Limb (tissue), 2 donors: ENCODE results near the gene FBLN2.

Source experiments
- DNase-seq, 2 donors: peaks; one replicate each; pipeline ENCODE4 v3.0.0-alpha.2; 2016; ENCODE audit errors: extremely low spot score in 2 of 2

The FBLN2 gene

DNA sequence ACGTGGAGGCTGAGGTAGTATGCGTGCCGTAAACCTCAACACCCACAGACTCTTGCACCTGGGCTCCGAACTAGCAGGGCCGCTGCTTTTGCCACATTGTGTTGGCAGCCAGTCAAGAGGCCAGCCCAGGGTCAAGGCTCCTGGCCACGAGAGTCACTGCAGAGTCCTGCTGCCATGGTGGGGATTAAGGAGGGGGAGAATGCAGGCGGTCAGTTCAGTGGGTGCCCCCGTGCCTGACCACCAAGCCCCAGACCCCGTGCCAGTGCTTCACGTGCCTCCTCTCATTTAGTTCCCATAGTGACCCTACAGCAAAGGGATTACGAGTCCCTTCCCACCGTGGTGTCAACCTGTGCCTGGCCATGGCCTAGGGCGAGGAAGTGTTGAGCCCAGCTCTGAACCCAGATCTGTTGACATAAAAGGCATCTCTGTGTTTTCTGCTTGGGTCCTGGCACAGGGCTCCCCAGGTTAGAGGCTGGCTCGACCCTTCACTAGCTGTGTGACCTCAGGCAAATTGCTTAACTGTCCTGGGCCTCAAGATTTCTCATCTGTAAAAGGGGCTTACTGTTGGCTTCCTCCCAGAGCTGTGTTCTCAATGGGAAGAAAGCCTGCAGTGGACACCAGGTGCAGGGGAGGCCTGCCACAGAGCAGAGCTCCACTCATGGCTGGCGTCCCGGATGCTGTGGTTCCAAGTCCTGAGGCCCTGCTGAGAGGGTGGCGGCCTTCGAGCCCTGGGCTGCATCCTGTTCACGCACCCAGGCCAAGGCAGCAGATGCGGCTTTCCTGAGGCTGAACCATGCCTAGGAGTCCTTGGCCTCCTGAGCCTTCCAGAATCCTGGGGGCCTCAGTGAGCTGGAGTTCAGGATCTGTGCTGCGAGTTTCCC, 32.8 kb downstream of the FBLN2 start:
- no peak for DNase-seq

DNA sequence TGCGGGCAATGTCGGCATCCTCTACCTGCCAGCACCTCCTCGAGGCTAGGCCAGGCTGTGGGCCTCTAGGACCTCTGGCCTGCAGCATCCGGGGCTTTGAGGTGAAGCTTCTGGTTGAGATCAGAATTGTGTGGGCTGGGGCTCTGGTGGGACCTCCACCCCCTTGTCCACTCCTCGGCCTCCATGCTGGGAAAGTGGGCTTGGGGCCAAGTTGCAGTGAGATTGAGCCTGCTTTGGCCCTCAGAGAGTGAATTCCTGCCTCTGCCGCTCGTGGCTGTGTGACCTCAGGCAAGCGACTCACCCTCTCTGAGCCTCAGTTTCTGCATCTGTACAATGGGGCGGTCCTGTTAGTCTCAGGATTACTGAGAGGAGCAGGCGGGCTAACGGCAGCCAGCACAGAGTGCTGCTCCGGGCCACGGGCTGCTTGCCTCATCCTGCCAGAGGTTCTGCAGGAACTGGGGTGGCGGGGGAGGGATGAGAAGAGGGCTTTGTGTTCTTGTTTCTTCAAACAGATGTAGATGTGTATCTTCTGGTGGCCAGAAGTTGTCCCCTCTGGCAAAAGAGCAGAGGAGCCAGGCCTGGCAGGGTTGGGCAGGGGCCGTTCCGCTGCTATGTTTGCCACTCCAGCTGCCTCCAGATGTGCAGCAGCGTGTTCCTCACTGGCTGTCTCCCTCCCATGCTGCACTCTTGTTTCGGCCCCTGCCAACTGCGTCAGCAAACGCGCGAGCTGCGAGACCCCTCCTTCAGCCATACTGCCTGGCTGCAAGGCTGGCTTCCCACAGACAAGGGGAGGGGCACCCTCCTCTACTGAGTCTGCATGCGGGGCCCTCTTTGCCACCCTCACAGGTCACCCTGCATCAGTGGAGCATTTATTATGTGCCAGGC, 33.7 kb downstream of the FBLN2 start:
- DNase-seq, result no peak

DNA sequence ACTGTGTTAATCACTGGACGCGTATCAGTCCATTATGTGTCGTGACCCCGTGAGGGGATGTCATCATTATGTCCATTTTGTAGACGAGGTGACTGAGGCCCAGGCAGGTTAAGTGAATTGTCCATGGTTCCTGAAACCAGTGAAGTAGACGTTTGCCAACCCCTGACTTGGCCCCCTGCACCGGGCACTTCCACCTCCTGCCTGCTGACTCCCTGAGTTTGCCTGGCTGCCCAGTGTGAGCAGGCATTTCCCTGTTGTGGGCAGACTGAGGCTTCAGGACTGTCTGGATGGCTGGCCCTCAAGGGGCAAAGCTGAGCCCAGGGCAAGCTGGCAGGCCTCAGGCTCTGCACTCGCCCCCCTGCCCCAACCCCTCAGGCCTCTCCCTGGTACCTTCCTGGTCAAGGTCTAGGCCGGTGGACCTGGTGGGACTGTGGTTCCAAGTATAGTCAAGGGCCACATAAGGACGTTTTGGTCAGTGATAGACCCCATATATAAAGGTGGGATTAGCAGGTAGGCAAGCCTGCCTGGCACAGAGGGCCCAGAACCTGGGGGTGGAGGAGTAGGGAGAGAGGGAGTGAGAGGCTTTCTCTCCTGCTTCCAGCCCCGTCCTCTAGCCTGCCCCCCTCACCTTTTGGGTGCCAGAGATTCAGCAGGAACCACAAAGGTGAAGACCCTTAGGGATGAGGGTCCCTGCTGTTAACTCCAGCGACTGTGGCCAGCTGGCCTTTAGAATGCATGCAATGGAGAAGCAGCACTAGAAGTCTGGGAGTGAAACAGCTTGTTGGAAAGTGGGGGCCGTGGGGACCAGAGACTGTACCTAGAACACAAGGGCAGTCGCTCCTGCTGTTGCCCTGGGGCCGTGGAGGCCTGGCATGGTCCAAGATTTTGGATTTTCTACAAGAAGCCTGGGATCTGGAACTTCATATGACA, 34.6 kb downstream of the FBLN2 start:
- no peak for DNase-seq

DNA sequence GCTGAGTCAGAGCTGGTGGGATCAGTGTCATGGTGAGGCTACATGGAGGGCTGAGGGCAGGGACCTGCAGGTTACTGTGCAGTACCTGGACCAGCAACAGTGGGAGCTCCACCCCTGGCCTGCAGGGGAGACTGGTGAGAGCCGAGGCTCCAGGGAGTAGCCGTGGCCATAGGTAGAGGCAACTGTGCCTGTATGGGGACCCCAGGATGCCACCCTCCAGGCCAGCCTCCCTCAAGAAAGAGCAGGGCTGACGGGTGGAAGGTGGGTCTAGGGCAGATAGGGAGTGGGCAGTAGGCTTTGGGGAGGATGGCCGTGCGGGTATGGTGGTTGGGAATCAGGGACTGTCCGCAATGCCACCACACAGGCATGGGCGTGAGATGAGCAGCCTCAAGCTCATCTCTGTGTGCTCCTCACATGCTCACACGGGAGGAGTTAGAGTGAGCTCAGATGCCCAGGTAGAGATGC, 35.5 kb downstream of the FBLN2 start:
- DNase-seq, result no peak

DNA sequence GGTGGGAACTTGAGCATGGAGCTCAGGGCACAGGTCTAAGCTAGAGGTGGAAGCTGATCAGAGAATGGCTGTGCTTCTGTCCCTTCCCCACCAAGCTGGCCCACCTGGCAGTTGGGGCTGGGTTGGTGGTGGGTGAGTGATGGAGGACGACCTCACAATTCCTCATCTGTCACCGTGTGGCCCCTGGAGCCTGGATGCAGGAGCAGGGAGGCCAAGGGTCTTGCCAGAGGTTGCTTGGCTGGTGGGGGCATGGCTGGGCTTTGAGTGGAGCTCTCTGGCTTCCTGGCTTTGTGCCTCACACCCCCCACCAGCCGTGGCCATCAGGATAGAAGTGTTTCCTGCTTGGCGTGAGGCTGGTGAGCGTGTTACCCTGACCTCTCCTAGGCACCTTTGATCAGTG, 36.0 kb downstream of the FBLN2 start:
- DNase-seq, result no peak

DNA sequence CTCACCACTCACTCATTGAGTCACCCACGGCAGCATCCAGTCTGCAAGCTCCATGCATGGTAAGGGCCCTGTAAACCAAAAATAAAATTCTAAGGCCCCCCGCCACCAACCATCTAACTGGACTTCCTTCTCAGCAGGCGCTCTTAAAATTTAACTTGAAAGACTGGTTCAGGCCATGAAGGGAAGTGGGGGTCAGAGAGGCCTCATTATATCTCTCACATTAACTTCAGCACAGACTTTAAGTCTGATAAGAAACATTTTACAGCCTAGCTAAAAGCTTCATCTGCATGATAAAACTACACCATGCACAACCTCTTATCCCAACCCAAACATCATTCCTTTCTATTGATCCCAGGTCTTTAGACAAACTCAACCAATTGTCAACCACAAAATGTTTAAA, 38.5 kb downstream of the FBLN2 start:
- no peak for DNase-seq

DNA sequence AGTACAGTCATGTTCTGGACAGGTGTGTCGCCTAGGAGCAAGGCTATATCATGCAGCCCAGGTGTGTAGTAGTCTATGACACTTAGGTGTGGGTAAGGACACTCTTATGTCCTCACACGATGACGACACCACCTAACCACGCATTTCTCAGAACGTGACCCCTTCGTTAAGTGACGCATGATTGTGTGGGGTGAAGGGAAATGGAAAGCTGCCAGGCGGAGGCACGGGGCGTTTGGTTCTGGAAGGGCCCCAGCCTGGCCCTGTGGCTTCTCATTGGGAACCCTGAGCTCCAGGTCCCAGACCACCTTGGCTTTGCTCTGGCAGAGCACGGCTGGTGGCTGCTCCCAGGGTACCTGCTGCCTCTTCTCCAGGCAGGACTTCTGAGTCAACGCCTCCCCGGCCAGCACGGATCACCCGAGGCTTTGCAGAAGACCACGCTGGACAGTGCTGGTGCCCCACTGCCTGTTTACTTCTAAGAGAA, 39.3 kb downstream of the FBLN2 start:
- peak in 1 of 2 donors; percentile 20 for DNase-seq

DNA sequence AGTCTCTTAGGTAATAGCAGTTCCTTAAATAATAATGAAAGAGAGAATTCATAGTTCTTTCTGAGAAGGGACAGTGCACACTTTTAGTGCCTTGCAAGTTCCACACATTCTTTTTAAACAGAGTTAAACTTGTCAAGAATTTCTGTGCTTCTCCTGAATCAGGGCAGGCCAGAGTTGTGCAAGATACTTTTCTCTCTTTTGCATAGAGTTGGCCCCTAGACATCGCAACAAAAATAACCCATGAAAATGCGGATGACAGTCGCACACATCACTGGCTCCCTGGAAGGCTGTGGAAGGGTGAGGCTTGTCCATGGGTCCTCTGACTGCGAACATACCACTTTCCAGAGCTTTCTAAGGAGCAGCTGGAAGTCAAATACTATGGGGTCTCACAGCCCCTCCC, 40.1 kb downstream of the FBLN2 start:
- DNase-seq, result no peak

DNA sequence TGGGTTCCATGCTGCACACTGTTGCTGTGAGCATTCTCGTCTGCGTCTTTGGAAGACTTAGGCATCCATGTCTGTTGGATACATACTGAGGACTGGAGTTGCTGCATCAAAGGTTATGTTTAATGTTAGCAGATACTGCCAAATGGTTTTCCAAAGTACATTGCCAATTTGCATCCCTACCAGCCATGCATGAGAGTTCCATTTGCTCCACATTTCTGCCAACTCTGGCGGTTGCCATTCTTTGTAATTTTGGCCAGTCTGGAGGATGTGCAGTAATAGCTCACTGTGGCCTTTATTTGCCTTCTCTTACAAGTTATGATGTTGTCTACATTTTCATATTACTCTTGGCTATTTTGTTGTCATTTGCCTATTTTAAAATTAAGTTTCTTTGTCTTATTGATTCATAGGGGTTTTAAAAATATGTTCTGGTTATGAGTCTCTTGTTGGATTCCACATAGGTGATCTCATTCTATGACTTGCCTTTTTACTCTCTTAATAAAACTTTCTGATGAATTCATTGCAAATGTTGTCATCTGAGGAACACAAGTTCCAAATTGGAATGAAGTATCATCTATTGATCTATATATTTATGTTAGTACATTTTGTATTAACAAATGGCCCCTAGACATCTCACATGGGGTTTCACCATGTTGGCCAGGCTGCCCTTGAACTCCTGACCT, 42.1 kb downstream of the FBLN2 start:
- DNase-seq, result no peak

DNA sequence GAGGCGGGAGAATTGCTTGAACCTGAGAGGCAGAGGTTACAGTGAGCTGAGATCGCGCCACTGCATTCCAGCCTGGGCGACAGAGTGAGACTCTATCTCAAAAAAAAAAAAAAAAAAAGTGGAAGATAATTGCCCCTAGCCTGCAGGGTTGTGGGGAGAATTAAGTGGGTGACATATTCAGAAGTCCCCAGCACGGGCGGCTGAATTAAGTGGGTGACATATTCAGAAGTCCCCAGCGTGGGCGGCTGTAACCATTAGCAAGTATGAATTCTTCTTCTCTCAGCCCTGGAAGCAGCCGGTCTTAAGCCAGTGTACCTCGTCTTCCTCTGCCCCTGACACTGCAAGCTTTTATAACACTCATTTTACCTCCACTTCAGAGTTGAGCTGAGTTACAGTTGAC, 44.7 kb downstream of the FBLN2 start:
- DNase-seq, result no peak

DNA sequence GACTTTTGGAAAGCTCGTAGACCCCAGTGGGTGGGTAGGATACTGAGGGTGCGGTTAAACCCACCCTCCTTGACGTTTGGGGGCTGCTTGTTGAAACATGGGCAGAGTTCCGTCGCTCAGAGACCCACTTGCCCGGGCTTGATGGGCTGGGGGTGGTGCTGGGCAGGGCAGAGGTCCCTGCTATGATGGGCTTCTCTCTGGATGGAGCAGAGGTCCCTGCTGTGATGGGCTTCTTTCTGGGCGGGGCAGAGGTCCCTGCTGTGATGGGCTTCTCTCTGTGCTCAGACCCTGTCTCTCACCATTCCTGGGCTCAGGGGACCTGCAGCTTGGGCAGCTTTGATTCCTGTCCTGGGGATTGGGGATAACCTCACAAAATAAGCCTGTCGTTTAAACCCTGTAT, 45.2 kb downstream of the FBLN2 start:
- no peak for DNase-seq

DNA sequence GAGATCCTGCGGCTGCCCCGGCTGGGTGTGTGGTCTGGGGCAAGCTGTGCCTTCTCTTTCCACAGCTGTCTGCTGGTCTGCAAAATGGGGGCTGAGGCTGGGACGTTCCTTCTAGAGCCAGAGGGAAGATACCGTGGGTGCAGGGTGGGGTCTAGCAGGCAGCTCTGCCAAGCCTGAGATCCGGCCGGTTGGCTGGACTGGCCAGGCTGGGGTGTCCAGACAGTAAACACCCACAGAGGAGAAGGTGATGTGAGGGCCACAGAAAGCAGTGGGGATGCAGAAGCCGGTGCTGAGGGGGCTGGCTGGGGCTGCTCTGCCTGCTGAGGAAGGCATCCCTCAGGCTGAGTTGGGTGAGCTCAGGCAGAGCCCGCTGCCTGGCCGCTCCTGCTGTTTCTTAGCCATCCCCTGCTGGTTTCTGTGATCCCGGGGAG, 46.1 kb downstream of the FBLN2 start:
- no peak for DNase-seq

DNA sequence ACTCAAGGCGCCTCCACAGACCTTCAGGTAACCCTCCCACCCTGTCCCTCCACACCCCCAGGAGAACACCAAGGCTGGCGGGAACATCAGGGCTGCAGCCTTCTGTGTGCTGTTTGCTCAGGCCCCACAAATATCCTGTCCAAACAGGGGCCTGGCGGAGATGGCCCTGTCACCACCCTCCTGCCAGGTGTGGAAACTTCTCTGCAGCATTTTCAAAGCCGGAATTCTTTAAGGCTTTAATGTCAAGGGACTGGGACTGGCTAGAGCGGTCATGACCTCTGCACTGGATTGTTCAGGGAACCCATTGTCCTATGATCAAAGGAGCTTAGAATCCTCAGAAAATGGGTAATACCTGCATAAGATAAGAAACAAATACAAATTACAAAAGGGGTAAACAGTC, 46.6 kb downstream of the FBLN2 start:
- DNase-seq, result no peak

DNA sequence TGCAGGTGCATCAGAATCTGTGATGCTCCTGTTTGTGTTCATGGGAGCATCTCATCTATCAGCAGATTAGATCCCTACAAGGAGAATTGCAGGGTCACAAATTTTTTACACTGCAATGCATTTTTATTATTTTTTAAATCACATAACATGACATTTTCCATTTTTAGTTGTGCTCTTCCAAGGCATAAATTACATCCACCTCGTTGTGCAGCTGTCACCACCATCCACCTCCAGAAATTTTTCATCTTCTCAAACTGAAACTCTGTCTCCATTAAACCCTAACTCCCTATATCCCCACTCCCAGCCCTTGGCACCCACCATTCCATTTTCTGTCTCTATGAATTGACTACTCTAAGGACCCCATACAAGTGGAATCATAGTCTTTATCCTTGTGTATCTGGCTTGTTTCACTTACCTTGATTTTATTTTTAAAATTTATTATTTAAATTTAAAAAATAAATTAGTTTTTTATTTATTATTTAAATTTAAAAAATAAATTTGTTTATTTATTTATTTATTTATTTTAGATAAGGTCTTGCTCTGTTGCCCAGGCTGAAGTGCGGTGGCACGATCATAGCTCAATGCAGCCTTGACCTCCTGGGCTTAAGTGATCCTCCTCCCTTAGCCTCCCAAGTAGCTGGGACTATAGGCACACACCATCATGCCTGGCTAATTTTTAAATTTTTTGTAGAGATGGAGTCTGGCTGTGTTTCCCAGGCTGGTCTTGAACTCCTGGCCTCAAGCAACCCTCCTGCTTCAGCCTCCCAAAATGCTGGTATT, 47.7 kb downstream of the FBLN2 start:
- DNase-seq, result no peak

DNA sequence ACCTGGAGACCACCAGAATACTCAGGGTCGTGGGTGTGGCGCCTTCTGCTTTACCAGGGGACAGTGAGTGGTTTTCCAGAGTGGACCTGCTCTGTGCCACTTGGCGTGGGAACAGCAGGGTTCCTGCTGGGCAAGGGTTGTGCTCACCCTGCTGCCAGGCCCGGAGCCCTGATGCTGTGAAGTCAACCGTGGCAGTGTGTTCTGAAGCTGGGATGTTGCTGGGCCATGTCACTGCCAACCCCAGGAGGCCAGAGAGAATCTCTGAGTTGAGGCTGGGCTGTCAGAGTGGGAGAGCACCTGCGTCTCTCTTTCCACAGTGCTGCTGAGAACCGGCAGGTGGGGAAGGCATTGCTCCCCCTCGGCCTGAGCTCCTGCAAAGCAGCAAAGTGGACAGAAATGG, 48.7 kb downstream of the FBLN2 start:
- DNase-seq, result no peak

DNA sequence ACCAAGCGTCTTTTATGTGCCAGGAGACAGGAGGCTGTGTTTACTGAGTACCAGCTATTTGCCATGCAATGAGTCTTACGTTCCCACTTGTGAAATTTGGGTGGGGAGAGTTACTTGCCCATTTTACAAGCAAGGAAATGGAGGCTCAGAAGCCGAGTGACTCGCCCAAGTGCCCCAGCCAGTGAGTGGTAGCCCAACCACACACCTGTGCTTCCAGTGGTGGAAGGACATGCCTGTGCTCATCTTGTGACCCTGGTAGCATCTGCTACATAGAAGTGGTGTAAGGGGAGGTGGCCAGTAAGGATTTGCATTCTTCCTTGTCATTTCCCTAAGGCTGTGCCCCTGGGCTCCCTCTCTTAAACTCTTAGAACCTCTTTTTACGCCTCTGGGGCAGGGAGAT, 49.3 kb downstream of the FBLN2 start:
- no peak for DNase-seq

DNA sequence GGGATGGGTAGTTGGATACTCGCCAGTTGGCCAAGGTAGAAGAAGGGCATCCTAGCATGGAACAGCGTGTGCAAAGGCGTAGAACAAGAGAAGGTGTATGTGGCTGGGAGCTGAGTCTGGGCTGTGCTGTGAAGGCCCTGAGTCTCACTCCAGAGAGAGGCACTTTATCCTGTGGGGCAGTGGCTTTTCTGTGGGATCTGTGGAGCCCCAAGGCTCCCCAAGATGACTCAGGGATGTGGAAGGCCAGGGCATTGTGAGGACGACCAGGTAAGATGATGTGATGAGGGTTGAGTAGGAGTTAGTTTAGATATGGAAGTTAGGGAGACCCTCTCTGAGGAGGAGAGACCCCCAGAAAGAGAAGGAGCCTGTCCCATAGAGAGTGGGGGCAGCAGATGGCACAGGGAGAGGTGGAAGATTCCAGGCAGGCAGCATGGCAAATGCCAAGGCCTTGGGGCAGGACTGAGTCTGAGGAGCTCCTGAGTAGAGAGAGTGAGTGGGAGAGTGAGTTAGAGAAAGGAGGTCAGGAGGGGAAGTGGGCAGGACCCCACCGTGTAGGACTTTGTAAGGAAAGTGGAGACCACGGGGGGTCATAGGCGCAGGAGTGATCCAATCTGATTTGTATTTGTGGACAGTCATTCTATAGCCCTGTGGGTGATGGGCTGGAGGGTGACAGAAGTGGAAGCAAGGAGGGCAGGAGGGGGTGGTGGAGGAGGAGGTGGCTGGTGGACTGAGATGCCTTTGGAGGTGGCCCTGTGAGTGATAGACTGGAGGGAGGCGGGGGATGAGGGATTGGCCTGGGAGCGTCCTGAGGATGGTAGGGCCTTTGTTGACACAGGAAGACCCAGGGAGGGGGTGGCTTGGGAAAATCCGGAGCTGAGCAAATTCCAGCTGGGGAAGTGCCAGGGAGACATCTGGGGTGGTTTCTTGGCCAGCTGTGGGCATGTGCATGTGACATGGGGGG, 50.3 kb downstream of the FBLN2 start:
- DNase-seq, result peak; percentile 31 to 53

DNA sequence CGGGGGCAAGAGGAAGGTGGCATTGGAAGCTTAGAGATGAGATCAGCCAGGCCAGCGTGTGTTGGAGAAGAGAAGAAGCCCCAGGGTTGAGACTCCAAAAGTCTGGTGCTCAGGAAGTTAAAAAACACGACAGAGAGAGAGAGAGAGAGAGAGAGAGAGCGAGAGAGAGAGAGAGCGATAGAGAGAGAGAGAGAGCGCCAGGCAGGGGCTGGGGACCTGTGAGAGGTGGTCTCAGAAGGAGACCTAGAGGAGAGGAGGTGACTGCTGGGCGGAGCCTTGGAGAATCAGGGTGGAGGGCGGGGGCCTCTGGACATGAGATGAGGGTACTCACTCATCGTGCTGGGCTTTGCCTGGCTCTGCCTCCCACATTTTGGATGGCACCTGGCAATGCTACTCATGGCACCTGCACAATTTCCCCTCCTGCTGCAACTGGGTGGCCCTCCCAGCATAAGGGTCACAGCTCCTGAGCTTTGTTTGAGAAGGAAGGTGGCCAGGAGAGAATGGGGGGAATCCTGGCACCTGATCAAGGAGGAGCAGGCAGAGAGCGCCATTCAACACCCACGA, 51.0 kb downstream of the FBLN2 start:
- DNase-seq, result no peak
